Medulla oblongata (tissue), 1 donor: ENCODE data around the gene SYNJ2.
A peak's percentile ranks its signal among the peaks of the same experiment; 100 is the strongest.

ENCODE experiments used
- DNase-seq: peaks from one replicate; pipeline ENCODE4 v3.0.0-alpha.2; 2015; ENCODE audit errors: extremely low spot score

Gene SYNJ2

DNA sequence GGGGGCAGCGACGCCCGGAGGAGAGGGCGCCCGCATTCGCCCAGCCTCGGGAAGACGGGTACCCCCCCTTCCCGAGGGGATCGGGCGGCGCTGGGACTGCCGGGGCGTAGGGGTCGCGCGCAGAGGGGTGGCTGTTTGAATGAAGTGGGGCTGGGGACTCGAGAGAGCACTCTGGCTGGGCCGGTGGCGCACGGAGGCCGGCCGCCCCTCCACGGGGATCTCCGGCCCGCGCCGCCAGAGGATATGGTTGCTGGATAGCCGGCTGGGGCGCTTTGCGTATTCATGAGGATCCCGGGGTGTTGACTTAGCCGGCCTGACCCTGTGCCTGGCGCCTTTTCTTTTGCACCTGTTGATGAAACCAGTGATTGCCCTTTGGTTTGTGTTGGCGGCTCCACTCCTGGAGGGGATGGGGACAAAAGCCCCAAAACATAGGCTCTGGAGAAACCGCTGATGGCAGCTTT lies 469 bp downstream of the SYNJ2 start:
- no peak for DNase-seq

DNA sequence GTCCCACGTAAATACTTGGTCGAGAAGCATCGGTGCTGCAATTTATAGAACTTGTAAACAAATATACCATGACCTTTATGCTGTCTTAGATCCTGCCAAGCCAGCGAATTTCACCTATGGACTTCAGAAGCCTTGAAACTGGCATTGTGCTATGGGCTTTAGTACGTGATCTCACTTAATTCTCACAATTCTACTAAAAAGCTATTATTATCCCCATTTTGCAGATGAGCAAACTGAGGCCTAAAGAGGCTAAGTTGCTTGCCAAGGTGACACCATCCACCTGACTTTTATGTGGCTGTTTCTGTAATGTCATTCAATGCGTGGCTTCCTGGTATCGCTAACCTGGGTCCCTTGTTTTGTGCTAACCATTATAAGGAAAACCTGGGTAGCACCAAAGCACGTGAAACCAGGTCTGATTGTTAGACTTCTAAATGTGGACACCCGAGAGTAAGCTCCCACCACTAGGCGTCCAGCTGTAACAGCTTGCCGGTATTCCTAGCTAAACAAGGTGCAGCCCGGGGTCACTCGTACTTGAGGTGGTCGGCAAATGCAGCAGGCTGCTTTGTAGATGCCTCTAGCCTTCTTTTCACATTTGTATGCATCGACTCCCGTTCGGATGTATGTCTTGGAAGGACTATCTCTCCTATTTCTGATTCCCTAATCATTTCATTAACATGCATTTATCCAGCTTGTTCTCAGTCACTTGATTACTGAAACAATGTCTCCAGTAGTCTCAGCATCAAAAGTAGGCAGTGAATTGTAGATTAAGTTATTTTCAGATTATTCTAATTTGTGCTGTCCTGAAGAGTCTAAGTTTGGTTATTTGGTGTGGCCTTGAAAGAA lies 1.1 kb downstream of the SYNJ2 start:
- DNase-seq: peak; percentile 9

DNA sequence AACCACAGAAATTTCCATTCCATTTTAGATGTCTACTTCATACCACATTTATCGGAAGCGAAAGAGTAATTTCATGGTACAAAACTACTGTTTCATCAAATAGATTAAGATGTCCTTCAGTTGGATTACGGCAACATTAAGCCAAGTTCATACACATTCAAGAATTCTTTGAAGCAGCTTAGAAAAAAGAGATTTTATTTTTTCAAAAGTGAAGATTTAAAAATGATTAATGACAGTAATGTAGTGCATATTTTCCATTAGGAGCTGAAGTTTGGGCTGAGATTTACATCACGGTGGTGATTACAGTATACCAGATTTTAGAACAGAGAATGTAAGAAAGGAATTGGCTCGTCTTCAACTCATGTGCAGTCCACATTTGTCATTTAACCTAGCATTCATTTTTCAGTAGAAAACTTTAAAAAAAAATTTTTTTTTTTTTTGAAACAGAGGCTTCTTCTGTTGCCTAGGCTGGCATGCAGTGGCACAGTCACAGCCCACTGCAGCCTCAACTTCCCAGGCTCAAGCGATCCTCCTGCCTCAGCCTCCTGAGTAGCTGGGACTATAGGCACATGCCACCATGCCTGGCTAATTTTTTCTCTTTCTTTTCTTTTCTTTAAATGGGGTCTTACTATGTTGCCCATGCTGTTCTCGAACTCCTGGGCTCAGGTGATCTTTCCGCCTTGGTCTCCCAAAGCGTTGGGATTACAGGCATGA lies 1.9 kb downstream of the SYNJ2 start:
- peak; percentile 12 for DNase-seq

DNA sequence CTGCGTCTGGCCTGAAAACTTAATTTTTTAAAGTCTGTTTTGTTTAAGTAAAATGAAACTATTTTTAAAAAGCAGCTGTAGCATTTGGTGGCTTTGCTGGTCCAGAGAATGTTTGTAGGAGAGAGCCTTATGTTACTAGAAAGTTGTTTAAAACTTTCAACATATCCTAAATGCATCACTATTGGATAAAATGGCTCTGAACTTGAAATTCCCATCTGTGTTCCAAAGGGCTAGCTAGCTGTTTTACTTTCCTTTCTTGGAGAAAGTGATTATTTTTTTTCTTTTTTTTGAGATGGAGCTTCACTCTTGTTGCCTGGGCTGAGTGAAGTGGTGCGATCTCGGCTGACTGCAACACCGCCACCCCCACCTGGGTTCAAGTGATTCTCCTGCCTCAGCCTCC lies 2.5 kb downstream of the SYNJ2 start:
- peak; percentile 18 for DNase-seq

DNA sequence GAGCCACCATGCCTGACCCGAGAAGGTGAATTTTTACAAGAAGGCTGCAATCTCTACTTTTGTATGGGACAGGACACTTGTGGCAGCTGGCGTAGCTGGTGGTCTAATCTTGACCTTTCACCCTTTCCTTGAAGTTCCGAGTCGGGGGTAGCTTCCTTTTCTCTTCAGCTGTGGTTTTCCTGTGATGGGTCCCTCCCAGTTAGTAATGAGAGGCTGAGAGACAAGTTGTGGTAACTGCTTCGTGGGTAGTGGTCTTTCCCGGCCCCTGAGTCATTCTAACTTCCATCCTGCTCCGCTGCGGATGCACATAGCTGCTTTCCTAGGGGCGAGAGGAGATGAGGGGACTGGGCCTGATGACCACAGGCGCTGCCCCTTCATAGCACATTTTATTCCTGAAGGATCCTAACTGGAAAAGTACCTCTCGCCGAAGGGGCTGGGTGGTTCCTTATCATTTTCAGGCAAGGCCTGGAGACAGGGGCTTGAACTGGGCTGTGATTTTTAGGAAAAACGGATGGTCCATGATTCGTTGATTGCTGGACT lies 3.1 kb downstream of the SYNJ2 start:
- no peak for DNase-seq

DNA sequence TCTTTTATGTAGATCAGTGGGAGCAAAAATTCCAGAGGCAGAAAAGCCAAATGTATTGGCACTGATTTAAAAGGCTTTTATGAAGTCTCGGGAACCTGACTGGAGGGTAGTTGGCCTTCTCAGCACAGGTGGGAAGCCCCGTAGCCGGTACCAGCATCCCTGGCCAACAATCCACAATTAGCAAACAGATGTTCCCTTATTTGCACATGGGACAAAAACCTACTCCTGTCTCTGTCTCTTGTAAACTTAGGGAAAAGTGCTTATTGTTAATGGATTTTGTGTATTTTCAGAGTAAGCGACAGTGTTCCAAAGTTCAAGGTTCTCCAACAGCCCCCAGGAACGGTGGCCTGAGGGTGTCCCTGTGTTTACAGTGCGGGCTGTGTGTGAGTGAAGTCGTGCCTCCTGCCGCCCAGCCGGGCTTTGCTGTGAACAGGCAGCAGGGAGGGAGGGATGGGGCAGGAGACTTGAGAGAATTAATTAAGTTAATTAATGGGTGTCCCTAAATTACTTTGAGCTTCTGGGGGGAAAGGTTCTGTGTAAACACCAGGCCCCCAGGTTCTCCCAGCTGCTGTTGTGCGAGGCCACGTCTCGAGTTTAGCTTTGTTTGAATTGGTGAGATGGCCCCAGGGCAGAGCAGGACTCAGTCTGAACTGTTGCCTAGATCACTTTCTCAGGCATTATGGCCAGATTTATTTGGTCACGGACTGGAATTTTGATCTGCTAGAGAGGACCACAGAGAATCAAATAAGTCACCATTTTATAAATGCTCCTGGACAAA lies 3.9 kb downstream of the SYNJ2 start:
- DNase-seq: peak; percentile 45

DNA sequence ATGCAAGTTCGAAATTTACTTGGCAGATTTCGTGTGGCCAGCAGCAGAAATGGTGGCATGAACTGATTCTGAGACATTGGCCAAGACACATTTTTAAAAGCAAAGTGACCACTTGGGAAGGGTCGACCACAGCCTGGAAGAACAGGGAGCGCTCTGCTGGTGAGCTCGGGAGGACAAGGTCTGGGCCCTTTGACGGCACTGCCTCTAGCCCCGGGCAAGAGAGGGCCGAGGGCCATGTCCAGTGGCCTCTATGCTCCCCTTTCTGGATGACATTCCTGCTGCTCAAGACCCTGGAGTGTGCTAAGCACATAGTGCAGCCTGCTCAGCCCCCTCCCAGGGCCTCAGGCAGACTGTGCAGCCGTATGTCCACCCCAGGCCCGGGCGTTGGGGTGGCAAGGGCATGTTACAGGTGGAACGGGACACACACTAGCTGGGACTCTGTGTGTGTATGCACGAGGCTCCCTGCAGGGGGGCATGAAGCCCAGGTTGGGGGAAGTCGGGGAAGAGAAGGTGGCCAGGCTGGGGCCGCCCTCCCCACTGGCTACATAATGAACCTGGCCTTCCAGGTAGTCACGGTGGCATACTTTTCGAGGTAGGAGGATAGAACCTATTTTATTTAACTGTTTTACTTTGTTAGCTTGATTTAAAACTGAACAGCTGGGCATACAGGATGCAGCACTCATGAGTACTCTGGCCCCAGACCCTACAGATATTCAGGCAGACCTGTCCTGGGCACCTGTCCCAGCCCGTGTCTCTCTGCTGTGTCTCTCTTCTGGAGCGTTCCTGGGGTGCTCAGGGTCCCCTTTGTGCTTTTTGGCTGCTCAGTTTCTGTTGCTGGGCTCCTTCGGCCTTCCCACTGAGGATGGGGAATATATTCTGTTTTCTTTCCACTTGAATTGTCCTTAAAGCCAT lies 6.4 kb downstream of the SYNJ2 start:
- DNase-seq: peak; percentile 5

DNA sequence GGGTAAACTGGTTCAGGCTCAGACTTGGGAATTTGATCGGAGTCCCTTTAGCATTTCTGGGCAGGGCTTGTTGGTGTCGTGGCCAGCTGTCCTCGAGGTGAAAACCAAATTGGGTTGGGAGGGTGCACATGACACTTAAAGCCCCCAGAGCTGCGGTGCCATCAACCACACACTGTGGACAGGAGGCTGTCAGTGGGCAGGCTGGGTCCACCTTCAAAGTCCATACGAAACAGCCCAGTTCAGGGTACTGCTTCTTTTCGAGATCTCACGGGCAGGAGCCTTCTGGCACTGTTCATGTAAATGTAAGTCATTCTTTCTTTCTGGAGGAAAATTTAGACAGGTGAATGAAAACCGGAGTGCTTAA lies 7.0 kb downstream of the SYNJ2 start:
- DNase-seq: no peak

DNA sequence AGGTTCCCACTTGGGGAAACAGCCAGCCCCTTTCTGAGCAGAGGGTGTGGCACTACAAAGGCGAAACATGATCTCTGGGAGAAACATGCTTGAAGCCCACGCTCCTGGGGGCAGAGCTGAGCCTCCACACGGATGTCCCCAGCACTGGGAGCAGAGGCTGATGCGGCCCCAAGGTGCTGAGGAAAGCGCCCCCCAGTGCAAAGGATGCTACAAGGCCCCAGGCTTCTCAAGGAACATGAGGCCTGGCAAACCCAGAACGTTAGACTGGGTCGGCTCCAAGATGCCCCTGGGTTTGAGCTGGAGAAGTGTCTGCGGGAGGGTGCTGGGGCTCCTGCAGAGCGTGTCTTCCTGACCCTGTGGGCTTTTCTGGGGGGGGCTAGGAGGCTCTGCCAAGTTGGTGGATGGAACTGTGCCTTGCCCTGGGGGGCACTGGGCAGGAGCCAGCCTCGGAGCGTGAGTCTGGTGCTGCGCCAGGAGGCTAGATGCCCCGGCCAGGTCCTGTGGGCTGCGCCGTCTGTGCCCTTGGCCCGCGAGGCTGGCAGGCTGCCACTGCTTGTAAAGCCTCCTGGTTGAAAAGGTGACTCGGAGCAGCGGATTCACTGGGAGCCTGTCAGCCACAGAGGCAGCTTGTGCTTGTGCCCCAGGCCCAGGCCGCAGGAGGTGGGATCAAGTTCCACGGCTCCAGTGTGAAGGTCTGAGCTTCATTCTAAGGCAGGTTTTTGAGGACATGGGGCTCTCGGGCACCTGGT lies 8.1 kb downstream of the SYNJ2 start:
- DNase-seq: peak; percentile 55

DNA sequence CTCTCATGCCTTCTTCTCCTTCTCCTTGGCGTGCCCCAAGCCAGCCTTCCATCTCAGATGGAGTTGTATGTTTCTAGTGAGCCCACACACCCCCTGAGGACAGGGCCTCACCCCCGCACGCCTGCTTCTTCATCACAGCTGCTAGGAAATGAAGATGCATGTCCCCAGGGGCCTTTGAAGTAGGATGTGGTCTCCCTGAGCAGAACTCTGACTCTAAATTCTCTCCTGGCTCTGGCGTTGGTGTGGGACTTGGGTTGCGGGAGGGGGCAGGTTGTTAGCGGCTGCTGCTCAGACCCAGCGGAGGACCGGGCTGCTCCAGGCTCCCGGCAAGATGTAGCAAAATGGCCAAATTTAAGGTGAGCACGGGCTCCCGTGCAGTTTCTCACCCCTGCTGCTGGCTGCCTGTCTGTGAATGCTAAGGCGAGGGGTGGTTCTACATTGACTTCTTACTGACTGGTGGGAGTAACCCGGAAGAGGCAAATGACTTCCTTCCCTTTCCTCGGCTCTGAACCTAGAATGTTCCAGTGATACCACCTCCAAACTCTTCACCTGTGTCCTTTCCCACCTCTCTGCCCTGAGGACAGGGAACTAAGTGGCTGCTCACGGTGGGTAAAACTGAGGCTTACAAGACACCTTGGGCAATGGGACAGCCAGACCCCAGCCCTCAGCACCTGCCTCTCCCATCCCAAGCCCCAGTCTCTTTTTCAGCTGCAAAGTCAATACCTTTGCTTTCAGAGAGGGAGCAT lies 8.8 kb downstream of the SYNJ2 start:
- peak; percentile 12 for DNase-seq

DNA sequence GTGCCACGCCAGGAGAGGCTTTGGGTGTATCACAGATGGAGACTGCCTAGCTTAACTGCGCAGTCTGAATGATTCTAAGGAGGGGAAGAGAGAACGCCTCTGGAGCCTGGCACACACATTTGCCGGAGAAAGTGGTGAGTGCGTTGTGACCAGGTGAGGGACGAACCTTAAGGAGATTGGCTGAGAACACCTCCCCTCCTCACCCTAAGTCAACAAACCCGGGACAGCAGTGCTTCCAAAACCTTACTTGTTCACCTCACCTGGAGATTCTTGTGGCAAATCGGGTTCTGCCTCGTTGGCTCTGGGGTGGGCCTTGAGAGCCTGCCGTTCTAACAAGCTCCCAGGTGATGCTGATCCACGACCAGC lies 9.4 kb downstream of the SYNJ2 start:
- peak; percentile 5 for DNase-seq

DNA sequence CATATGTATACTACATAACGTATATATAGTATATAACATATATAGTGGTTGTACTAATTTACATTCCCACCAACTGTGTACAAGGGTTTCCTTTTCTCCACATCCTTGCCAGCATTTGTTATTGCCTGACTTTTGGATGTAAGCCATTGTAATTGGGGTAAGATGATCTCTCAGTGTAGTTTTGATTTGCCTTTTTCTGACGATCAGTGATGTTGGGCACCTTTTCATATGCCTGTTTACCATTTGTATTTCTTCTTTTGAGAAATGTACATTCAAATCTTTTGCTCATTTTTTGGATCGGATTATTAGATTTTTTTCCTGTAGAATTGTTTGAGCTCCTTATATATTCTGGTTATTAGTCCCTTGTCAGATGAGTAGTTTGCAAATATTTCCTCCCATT lies 11.4 kb downstream of the SYNJ2 start:
- peak; percentile 12 for DNase-seq

DNA sequence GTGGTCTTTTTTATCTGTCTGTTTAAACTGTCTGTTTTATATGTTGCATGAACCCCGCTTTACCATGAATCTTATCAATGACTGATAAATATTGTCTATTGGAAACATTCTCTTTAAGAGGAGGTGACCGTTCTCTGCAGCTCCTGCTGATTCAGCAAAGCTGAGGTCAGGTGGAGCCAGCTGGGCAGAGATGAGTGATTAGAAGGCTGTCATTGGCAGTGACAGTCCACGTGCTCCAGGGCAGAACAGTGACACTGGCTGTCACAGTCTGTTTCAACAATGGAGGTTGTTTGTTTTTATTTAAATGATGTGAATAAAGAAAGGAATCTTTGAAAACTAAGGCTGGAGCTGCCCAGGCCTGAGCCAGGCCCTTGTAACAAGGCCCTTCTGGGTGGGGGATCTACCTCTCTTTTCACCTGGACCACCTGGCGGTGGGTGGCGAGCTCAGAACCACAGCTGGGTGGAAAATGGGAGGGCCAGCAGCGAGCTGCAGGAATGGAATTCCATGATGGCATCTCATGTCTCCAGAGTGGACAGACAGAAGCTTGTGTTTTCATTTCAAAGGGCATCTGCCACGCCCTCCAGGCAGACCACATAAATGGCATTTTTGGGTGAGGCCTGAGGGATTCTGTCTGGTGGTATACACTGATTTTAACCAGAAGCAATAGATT lies 12.6 kb downstream of the SYNJ2 start:
- DNase-seq: peak; percentile 86

DNA sequence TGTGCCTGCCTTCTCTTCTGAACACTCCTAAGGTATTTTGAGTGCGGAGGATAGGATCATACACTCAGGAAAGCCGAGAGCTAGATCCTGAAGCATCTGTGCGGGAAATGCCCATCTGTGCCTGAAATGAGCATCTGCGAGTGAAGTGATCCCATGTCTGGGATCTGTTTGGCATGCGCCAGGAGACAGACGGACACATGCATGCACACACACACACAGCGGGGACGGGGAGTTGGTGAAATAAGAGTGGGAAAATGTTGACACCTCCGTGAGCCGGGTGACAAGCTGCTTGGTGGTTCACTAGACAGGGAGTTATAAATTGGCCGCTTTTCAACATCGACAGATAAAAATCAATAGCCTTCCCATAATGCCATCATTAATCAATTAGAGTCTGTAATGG lies 13.8 kb downstream of the SYNJ2 start:
- no peak for DNase-seq

DNA sequence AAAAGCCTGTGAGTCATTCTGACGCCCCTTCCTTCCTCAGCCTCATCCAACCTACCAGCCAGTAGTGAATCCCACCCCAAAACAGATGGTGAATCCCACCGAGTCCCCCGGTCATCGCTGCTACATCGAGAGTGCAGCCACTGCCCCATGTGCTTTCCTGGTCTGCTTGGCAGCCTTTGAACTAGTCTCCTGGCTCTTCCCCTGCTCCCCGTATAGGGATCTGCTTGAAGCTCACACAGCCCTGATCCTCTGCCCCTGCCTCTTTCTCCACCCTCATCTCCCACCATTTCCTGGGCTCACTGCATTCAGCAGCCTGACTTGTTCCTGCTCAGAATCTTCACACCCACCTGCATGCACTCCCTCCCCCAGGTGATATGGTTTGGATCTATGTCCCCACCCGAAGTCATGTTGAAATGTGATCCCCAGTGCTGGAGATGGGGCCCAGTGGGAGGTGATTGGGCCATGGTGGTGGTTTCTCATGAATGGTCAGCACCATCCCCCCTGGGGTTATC lies 14.6 kb downstream of the SYNJ2 start:
- no peak for DNase-seq

DNA sequence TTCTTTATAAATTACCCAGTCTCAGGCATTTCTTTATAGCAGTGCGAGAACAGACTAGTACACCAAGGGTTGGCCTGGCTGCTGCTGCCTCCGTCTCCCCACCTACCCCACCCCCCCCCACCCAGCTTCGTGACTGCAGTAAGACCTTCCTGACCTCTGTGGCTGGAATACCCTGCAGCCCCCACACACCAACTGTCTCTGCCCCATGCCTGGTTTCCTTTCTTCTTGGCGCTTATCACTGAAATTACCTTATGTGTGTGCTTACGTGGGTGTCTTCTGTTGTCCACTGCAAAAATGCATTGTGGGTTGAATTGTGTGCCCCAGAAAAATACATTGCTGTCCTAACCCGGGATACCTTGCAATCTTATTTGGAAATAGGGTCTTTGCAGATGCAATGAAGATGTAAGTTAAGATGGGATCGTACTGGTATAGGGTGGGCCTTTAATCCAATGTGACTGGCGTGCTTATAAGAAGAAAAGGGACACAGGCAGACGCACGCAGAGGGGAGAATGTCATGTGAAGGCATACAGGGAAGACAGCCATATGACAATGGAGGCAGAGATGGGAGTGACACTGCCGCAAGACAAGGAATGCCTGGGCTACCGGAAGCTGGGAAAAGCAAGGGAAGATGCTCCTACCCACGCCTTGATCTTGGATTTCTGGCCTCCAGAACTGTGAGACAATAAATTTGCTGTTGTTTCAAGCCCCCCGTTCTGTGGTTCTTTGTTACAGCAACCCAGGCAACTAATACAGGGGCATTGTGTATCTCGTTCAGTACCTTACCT lies 15.4 kb downstream of the SYNJ2 start:
- no peak for DNase-seq

DNA sequence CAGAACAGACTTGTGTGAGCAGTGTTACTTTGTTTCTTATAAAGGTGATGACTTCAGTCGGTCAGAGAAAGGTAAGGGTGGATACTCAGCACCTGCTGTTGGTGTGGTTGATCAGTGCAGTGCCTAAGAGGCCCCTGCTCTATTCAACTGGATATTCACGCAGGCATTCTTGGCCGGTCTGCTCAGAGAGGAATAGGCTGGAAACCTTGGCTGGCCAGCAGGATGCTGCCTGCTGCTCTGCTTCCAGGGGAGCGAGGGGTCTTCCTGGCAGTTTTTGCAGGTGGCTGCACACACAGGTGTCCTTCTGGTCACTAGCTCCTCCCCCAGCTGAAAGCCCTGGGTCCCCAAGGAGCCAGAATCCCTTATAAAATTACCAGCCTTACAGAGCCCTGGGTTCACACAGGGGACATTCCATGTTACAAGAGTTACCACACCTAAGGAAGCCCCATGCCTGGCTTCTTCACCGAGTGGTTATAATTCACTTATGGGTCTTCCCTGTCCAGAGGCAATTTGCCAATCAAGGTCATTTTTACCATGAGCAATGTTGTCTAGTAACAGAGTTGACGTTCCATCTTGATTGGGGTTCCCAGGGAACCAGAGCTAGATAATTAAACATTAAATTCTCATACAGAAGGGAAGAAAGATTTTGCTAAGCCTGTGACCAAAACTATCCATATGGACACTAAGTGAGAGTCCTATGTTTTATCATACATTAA lies 16.4 kb downstream of the SYNJ2 start:
- DNase-seq: no peak
